ENCODE measurements around the gene RAD51B.

GRCh38 chr14:67814821-67815220 lies 4.8 kb upstream of the RAD51B start:
- TF ChIP-seq, protein P1, sequence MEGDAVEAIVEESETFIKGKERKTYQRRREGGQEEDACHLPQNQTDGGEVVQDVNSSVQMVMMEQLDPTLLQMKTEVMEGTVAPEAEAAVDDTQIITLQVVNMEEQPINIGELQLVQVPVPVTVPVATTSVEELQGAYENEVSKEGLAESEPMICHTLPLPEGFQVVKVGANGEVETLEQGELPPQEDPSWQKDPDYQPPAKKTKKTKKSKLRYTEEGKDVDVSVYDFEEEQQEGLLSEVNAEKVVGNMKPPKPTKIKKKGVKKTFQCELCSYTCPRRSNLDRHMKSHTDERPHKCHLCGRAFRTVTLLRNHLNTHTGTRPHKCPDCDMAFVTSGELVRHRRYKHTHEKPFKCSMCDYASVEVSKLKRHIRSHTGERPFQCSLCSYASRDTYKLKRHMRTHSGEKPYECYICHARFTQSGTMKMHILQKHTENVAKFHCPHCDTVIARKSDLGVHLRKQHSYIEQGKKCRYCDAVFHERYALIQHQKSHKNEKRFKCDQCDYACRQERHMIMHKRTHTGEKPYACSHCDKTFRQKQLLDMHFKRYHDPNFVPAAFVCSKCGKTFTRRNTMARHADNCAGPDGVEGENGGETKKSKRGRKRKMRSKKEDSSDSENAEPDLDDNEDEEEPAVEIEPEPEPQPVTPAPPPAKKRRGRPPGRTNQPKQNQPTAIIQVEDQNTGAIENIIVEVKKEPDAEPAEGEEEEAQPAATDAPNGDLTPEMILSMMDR (IDR thresholded peaks at IDR 0.05), result no peak
- TF ChIP-seq POLR2A (IDR thresholded peaks at IDR 0.05), result no peak
